SIG-M5 treated with dmso at 0.1 percent for 504 hours (cell line): Measurements from ENCODE around the gene SCN8A.
A peak's percentile ranks its signal among the peaks of the same experiment; 100 is the strongest.

ENCODE experiments used
- DNase-seq: peaks from one replicate; lab custom pipeline; 2025; ENCODE audit not compliant: unreplicated experiment; lab: John Stamatoyannopoulos, UW

SCN8A gene

DNA sequence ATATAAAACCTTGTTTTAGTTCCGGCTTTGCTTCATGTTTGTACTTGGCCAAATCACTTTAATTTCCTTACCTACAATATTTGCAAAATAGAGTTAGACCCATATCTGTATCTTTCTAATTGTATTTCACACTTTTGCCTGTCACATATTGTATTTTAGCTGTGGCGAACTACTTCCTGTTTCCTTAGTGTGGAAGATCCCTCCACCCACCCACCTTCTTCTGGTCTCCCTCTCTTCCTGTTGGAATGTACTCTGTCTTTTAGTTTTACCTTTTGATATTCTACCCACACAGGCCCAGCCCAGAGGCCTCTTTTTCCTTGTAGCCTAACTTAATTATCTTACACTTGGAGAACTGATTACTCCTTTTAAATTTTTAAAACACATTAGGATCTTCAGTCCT is 78.2 kb downstream of the SCN8A start:
- no peak for DNase-seq

DNA sequence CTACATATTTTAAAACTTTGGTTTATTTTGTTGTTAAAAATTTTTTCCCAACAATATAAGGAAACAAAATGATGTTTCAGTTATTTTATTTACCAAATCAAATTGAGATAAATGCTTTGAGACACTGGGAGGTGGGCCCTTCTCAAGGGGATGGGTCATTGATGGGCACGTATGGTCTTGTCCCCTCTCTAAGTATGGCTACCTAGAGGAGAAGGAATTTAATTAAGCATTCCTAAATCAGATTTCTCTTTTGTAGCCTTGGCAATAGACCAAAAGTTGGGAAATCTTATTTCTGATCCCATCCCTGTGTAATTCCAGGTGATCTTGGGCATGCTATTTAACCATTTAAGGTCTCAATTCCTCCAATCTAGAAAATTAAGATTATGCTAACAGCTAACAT is 79.0 kb downstream of the SCN8A start:
- DNase-seq: no peak

DNA sequence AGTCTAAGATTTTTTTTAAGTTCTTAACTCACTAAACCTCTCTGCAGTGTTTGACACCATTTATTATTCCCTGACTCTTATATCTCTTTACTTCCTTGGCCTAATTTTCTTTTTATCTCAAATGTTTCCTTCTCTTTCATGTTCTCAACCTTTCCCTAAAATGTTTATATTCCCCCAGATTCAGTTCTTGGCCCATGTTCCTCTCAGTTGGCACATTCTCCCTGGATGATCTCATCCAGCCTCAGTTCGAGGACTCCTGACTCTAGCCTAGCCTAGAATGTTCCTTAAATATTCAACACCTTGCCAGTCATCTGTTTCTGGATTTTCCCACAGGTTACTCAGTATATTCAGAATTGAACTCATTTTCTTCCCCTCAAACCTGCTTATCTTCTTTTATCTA is 81.3 kb downstream of the SCN8A start:
- DNase-seq: no peak

DNA sequence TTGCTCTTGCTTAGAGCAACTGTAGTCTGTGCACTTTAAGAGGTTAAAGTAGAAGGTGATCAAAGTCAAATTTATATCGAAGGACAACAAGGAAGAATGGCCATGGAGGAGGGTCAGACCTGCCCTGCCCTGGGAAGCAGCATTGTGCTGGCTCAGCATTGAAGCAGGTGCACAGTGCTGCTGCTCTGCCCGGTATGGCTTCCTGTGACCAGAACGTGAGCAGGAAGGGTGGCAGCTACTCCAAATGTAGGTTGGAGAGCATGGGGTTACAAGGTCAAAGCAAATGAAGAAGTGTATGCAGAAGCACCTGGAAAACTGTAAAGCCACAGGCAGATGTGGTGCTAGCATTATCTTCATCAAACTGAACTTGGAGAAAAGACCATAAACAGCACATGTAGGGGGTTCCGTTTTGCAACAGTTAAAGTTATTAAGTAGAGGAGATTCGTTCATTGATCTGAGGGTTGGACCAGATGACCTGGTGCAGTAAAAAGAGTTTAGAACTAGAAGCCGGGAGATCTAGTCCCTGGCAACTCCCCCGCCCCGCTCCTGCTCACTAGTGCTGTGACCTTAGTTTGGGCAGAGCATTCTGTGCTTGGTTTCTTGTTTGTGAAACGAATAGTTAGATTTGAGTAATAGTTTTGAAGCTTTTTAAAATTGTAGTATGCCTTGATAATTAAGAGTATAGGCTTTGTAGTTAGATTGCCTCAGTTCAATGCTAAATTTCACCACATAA is 84.2 kb downstream of the SCN8A start:
- no peak for DNase-seq

DNA sequence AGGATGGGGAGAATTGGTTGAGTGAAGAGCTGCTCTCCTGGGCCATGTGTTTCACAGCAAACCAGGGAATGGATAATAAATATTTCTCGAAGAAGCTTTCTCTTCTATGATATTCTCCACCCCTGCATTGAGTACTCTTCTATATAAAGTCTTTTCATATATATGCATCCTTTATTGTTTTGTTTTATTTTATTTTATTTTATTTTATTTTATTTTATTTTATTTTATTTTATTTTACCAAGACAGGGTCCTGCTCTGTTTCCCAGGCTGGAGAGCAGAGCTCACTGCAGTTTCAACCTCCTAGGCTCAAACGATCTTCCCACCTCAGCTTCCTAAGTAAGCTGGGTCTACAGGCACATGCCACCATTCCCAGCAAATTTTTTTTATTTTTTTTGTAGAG is 85.8 kb downstream of the SCN8A start:
- DNase-seq: no peak

DNA sequence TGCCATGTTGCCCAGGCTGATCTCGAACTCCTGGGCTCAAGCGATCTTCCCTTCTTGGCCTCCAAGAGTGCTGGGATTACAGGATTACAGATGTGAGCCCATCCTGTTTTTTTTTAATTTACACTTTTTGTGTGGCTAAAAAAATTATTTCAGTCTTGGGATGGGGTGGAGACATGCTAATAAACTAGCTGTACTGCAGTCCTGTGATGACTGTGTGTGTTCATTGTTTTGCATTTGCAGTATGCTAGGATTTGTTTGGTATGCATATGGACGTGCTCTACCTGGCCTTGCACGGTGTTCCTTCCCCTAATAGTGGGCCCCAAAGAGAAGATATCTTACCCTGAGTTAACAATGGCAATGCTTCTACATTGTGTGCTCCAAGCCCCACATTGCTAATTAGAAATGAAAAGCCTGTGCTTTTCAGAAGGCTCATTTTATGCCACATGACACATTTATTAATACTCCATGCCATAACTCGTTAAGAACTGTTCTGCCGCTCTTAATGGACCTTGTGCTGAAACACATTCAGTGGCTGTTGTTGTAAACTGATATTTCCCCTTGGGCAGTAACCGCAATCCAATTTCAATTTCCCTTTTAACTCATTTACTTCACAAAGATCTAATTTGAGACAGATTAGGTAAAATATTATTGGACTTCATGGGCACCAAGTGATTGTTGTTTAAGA is 86.4 kb downstream of the SCN8A start:
- no peak for DNase-seq

DNA sequence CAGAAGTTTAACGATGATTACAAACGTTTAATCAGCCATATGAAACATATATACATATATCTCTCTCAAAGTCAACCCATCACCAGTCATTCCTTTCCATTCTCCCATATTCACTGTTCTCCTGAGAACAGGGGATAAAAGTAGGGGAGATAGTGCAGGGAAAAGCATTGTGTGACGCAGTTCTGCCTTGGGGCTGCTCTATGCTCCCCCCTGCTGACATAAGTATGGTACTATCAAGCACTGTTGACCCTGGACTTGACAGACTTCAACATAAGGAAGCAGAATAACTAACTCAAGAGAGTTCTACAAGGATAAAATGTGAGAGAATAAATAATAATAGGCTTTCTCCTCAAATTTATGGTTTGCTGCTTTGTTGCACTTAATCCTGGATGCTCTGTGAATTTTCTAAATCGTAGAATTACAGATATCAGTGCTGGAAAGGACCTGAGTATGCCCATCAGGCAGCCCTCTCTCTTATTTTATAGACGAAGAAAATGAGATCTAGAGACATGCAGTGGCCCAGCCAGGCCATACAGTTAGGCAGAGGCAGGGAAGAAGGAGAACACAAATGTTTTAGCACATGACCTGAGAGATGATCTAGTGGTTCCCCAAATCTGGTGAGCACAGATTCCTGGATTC is 87.2 kb downstream of the SCN8A start:
- DNase-seq: peak; percentile 74

DNA sequence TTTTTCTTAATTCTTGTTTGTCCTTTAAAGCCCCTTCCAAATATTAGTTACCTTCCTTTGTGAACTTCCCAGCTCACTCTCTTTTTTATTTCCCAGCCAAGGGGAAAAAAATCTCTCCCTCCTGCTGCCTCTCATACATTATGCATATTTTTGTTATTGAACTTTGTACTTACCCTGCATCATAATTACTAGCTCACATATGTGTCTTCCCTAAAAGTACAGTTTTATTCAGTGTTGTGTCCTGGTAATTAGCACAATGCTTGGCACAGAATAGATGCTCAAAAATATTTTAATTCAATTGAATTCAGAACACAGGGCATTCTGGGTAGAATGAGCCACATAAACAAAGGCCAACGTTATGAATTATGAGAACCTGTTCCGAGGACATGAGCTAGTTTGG is 91.9 kb downstream of the SCN8A start:
- DNase-seq: no peak

DNA sequence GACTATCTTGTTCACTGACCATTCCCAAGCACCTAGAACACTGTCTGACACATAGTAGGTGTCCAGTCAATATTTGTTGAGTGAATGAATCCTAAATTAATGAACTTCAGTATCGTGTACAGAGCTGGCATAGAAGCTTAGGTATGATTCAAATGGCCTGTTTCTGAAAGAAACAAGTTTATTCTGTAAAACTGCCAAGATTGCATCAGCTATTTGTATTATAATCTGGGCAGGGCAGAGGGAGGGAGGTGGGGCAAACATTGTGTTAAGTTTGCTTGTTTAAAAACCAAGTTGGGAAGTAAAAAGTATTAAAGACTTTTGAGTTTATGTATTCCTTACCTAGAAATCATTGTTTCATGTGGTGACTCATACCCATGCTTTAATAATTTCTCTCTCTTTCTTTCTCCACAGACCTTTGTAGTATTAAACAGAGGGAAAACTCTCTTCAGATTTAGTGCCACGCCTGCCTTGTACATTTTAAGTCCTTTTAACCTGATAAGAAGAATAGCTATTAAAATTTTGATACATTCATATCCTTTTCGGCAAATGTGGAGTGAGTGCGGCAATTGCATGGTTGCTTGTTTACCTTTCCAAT is 92.8 kb downstream of the SCN8A start:
- no peak for DNase-seq

DNA sequence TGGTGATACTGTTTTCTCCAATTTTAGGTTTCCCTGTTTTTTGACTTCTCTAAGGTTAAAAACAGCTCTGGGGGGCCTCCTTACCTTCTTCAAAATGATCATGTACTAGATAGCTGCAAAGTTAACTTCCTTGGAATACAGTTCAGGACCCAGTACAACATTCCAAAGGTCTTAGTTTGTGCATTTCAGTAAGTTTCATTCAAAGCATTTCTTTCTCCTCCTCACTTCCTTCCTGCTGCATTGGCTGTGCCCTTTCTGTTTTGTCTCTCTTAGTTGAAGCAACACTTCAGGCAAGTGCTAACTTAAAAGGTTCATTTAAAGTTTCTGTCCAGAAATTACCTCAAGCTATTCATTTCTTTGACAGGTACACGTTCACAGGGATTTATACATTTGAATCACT is 95.7 kb downstream of the SCN8A start:
- no peak for DNase-seq

DNA sequence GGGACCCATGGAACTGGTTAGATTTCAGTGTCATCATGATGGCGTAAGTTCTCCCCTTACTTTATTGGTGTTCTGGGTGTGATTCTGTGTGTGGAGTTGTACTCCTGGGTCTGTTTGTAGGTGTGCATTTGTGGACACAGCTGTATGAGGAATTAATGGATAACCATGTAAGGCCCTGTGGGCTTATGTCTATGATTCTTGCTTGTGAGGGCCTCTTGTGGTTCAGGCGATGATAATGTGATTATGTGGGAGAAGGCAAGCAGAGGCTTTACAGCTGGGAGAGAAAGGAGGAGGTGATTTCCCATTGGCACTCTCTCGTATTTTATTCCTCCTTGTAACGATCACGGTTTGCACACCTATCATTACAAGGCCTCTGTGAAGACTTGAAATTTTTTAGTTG is 96.1 kb downstream of the SCN8A start:
- no peak for DNase-seq

DNA sequence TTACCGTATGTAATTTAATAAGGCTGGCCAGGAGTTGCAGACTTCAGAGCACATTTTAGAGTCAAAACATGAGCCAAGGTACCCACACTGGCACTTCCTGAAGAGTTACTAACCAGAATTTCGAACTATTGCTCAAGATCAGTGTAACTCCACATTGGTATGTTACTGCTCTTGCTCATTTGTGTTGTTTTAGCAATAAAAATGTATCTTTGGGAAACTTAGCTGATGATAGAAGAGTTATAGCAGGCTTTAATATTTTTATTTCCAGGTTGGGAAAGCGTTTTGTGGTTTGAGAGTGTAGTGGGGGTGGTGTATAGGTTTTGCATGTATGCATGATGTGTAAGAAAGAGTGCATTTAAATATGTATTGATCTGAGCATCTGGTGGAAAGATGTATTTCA is 96.6 kb downstream of the SCN8A start:
- DNase-seq: no peak

DNA sequence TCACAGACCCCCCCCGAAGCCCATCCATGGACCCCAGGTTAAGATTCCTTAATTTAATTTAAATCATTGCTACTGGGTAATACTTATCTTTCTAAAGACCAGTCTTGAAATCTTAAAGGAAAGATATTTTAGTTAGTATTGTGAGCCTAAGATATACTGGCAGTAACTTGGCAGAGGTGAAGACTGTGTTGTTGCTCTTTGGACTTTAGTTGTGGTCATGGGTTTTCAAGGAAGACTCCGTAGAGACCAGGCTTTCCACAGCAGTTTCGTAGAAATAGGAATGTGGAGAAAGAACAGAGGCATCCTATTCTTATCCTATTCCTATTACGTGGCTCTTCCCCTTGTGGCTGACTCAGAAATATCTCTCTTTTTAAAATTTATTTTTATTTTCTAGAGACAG is 99.0 kb downstream of the SCN8A start:
- no peak for DNase-seq

DNA sequence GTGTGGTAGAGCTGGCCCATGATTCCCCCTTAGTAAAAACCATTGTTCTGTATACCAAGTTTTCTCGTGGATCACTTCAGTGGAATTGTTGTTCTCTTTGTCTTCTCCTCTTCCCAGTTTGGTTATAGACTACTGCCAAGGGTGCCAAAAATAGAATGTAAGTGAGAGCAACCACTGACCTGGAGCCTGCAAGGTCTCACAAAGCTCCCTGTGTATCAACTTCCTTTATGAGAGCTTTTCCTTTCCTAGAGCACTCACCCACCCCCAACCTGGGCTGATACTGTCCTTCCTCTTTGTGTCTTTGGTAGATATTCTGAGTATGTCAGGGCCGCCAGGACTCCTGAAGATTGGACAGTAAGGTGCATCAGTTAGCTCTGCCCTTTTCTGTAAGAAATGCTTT is 101.0 kb downstream of the SCN8A start:
- DNase-seq: no peak

DNA sequence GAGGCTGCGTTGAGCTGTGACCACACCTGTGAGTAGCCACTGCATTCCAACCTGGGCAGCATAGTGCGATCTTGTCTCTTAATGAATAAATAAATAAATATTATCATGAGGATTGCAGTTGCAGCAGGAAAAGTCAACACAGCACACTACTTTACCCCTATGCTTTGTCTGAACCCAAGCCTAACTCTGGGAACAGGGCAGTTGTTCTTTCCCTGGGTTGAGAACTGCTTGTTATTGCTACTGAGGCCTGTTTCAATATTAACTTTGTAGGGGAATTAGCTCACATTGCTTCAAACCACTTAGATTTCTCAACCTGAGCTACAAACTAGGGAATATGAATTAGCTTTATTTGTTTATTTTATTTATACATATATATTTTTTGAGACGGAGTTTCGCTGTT is 102.5 kb downstream of the SCN8A start:
- DNase-seq: no peak

DNA sequence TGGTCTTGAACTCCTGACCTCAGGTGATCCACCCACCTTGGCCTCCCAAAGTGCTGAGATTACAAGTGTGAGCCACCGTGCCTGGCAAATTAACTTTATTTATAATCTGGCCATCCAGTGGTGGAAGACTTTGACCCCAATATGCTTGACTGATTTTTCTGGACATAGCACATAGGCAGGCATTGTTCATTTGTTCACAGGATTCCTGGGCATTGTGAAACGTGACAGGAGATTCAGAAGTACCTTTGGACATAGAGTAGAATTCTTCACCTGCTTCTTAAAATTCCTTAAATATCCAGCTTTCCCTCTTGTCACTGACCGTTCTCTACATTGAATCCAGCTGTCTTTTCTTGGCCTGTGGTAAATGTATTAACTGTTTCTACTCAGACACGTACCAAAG is 103.1 kb downstream of the SCN8A start:
- no peak for DNase-seq

DNA sequence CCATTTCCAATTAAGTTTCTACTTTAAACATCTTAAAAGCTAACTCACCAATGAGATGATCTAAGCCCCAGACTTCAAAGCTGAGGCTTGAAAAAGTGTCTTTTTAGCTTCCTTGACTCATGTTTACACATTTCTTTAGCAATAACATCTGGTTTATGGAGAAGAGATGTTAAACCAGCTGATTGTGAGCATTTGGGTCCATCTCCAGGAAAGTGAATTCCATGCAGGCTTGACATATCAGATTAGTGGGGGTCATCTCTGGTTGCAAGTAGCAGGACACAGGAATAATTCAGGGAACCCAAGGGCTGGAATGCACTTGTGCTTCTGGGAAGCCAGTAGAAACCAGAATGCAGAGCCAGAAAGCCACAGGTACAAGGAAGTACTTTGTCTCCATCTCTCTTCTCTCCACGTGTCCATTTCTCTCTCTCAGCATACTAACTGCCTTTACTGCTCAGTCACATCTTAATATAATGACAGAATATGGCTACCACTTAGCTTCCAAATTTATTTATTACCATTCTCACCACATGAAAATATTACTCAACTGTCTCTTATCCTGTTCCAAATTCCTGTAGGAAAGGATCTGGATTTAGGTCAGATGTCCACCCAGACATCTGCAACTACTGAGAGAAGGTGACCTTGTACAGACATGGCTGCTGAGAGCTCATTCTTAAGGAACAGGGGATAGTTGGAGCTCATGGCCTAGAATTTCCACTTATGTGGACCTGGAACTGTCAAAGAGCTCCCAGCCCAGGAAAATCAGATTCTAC is 104.4 kb downstream of the SCN8A start:
- no peak for DNase-seq

DNA sequence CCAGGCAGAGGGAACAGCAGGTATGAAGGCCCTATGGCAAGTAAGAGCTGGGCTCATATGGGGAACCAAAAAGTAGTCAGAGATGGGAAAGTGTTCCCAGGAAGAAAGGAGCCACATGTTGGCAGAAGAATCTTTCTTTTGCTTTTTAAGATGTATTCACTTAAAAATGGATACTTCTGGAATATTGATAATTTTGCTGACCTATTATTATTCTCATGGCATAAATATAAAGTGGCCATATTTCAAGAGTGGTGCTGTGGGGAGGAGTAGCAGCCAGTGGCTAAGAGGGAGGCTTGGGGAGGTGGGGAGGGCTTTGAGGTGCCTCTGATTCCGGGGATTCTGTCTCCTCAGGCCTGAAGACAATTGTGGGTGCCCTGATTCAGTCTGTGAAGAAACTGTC is 108.2 kb downstream of the SCN8A start:
- no peak for DNase-seq

DNA sequence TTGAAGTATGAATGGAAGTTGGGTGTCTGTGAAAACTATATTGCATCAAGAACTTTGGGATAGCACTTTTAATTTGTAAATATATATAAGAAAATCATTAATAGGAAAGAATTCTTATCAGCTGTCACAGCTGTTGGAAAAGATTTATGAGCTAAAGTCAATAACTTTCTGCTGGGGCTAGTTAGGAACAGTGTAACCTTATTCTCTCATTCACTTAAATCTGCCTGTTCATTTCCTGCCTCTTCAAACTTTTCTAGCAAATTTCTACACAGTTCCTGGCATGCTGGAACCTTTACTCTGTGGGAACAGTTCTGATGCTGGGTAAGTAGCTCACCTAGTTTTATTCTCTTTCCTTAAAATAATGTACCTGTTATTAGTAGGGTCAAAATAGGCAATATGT is 109.9 kb downstream of the SCN8A start:
- no peak for DNase-seq

DNA sequence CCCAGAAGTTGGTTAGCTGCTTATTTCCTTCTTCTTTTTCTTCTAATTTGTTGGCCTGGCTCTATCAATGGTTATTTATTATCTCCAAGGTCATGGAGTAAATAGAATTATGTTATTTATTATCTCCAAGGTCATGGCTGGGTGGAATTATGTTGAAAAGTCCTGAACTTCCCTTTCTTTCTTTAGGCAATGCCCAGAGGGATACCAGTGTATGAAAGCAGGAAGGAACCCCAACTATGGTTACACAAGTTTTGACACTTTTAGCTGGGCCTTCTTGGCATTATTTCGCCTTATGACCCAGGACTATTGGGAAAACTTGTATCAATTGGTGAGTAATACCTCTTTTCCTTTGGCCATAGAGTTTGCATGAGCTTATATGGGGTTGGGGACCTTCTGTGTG is 111.6 kb downstream of the SCN8A start:
- DNase-seq: no peak

DNA sequence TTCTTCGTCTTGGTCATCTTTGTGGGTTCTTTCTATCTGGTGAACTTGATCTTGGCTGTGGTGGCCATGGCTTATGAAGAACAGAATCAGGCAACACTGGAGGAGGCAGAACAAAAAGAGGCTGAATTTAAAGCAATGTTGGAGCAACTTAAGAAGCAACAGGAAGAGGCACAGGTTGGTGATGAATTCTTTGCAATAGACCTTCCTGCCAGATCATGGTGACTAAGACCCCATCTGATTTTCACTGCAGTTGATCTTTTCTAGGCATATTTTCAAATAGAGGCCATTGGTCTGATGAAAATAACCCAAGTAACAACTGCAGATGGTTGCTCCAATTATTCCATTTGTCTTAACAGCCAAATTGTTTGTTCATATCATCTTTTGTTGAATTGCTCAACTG is 114.4 kb downstream of the SCN8A start:
- no peak for DNase-seq
